ENCODE data around the gene APEH. TPM values are rescaled to one million over a fixed set of nuclear protein-coding genes. Genes with fewer than 3 reads are reported as not detected.

The APEH gene
- total RNA-seq, 4 donors from 2014 or later, result 53.9 to 151 (median 116) TPM

GRCh38 chr3:49656541-49657112 lies 17.5 kb upstream of the APEH start:
- Histone ChIP-seq H3K27ac (no peak overlapping the region), H3K36me3 (no peaks in the 10 kb centered on the region), H3K4me3 (no peak overlapping the region), H3K27me3 (no peaks in the 10 kb centered on the region), H3K4me1 (no peaks in the 10 kb centered on the region), H3K9me3 (no peaks in the 10 kb centered on the region)
- in situ Hi-C loops (cut with MboI; ENCODE audit: low pct_ligation_motif_present in 1 of 4, low pct_unique_long_range_greater_than_20kb in 1 of 4, low sequenced_read_pairs in 3 of 4) (no loop called here), intact Hi-C loops (cut with DNase I; ENCODE audit: low total_unique reads) (no loop called here)
- TF ChIP-seq CTCF (IDR thresholded peaks at IDR 0.05), result no peak
- no peak for TF ChIP-seq EP300 (IDR thresholded peaks at IDR 0.05; ENCODE audit: low read depth)
- TF ChIP-seq POLR2AphosphoS5 (IDR thresholded peaks at IDR 0.05), result no peak
- no peak for TF ChIP-seq POLR2A (IDR thresholded peaks at IDR 0.05)
- no peak for DNase-seq
- 66% methylated on average over 14 of the region's 18 CpGs; no CpG with 5 or more reads in 1 of the 2 donors for WGBS, 2 donors (ENCODE audit: low coverage in 1 of 2)

- no peak for TF ChIP-seq POLR2AphosphoS5 (IDR thresholded peaks at IDR 0.05)
- no peak for TF ChIP-seq CTCF (IDR thresholded peaks at IDR 0.05)
- TF ChIP-seq POLR2A (IDR thresholded peaks at IDR 0.05), result no peak
- TF ChIP-seq EP300 (IDR thresholded peaks at IDR 0.05; ENCODE audit: low read depth), result no peak
- H3K27ac ChIP-seq, result no peak overlapping the region
- no peaks in the 10 kb centered on the region for H3K4me1 ChIP-seq
- in situ Hi-C loops (cut with MboI; ENCODE audit: low pct_ligation_motif_present in 1 of 4, low pct_unique_long_range_greater_than_20kb in 1 of 4, low sequenced_read_pairs in 3 of 4), result no loop called here
- intact Hi-C loops (cut with DNase I; ENCODE audit: low total_unique reads), result no loop called here
- WGBS, 2 donors (ENCODE audit: low coverage in 1 of 2), result 84 to 92% methylated on average over 11 to 34 of the region's 36 CpGs
- H3K27me3 ChIP-seq, result no peaks in the 10 kb centered on the region
- no peak overlapping the region for H3K4me3 ChIP-seq
- no peaks in the 10 kb centered on the region for H3K9me3 ChIP-seq
- no peak for DNase-seq
- H3K36me3 ChIP-seq, result no peaks in the 10 kb centered on the region
Observed at GRCh38 chr3:49657208-49657915, 16.8 kb upstream of the APEH start.

- Histone ChIP-seq H3K4me1 (no peaks in the 10 kb centered on the region), H3K27ac (no peak overlapping the region), H3K4me3 (no peak overlapping the region), H3K36me3 (no peaks in the 10 kb centered on the region), H3K9me3 (no peaks in the 10 kb centered on the region), H3K27me3 (no peaks in the 10 kb centered on the region)
- intact Hi-C loops (cut with DNase I; ENCODE audit: low total_unique reads), result no loop called here
- WGBS, 2 donors (ENCODE audit: low coverage in 1 of 2), result 80 to 100% methylated on average over 1 to 2 of the region's 2 CpGs
- in situ Hi-C loops (cut with MboI; ENCODE audit: low pct_ligation_motif_present in 1 of 4, low pct_unique_long_range_greater_than_20kb in 1 of 4, low sequenced_read_pairs in 3 of 4), result no loop called here
- TF ChIP-seq POLR2A (IDR thresholded peaks at IDR 0.05) (no peak), POLR2AphosphoS5 (IDR thresholded peaks at IDR 0.05) (no peak), CTCF (IDR thresholded peaks at IDR 0.05) (no peak), EP300 (IDR thresholded peaks at IDR 0.05; ENCODE audit: low read depth) (no peak)
- DNase-seq, result no peak
Observed at GRCh38 chr3:49658711-49659110, 15.4 kb upstream of the APEH start.

- H3K36me3 ChIP-seq, result no peaks in the 10 kb centered on the region
- 70% methylated on average over 4 of the region's 4 CpGs; no CpG with 5 or more reads in 1 of the 2 donors for WGBS, 2 donors (ENCODE audit: low coverage in 1 of 2)
- H3K27ac ChIP-seq, result no peak overlapping the region
- no peaks in the 10 kb centered on the region for H3K4me1 ChIP-seq
- intact Hi-C loops (cut with DNase I; ENCODE audit: low total_unique reads), result no loop called here
- H3K4me3 ChIP-seq, result no peak overlapping the region
- no peak for DNase-seq
- TF ChIP-seq POLR2AphosphoS5 (IDR thresholded peaks at IDR 0.05) (no peak), EP300 (IDR thresholded peaks at IDR 0.05; ENCODE audit: low read depth) (no peak), CTCF (IDR thresholded peaks at IDR 0.05) (no peak), POLR2A (IDR thresholded peaks at IDR 0.05) (no peak)
- H3K9me3 ChIP-seq, result no peaks in the 10 kb centered on the region
- in situ Hi-C loops (cut with MboI; ENCODE audit: low pct_ligation_motif_present in 1 of 4, low pct_unique_long_range_greater_than_20kb in 1 of 4, low sequenced_read_pairs in 3 of 4), result loop anchor here in 1 of 4 donors (10.0 kb wide), 1 partner anchor 115 kb away; no protein-coding TSS in a partner anchor
- no peaks in the 10 kb centered on the region for H3K27me3 ChIP-seq
Observed at GRCh38 chr3:49659756-49660155, 14.4 kb upstream of the APEH start.

Measured in transverse colon (tissue), 4 donors.